Right lobe of liver (tissue), 4 donors: ENCODE results near the gene FGF7.

Source experiments
- POLR2A ChIP-seq: fragments of 450-650 bp; IDR thresholded peaks from one replicate; pipeline ENCODE4 v1.6.1; 2017; ENCODE audit warnings: antibody characterized with exemption, mild to moderate bottlenecking
- TF ChIP-seq, protein P1 (sequence below), 4 donors: fragments of 200-600 bp in 3 of 4; fragments of 450-650 bp in 1 of 4; IDR thresholded peaks; one replicate each; pipeline versions ENCODE4 v1.5.1 to v1.8.0; 2016 to 2022; ENCODE audit warnings: antibody characterized with exemption in 4 of 4, mild to moderate bottlenecking in 2 of 4
- donor health status: DM: no; HTN: no; CAD: no.
- donor health status: DM: no; HTN: no; CAD: no.
- donor health status: DM: no; HTN: yes; CAD: no.

DNA sequence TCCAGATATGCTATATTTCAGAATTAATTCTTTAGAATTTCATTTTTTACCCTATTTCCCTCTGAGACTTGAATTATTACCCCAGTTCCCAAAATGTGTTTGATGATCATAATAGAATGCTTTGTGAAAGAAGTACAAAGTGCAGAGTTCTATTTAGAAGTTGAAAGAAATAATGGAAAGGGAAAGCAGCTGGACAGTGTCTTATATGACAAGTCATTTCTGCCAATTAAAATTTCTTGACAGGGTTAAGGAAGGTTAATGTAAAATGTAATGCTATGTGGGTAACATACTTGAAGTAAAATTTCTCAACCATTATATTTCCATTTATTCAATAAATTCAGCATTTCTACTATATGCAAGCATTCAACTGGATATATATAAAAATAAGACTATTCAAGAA is 33.1 kb downstream of the FGF7 start:
- TF ChIP-seq, protein P1, sequence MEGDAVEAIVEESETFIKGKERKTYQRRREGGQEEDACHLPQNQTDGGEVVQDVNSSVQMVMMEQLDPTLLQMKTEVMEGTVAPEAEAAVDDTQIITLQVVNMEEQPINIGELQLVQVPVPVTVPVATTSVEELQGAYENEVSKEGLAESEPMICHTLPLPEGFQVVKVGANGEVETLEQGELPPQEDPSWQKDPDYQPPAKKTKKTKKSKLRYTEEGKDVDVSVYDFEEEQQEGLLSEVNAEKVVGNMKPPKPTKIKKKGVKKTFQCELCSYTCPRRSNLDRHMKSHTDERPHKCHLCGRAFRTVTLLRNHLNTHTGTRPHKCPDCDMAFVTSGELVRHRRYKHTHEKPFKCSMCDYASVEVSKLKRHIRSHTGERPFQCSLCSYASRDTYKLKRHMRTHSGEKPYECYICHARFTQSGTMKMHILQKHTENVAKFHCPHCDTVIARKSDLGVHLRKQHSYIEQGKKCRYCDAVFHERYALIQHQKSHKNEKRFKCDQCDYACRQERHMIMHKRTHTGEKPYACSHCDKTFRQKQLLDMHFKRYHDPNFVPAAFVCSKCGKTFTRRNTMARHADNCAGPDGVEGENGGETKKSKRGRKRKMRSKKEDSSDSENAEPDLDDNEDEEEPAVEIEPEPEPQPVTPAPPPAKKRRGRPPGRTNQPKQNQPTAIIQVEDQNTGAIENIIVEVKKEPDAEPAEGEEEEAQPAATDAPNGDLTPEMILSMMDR (IDR thresholded peaks at IDR 0.05), result no peak
- no peak for TF ChIP-seq POLR2A
